Caco-2 (cell line): Measurements from ENCODE around the gene S1PR1. TPM values are rescaled to one million over a fixed set of nuclear protein-coding genes. Genes with fewer than 3 reads are reported as not detected.

Experiments used
- BruUV-seq: library from RNA; stranded (reverse); fragments of 400-500 nt; replicated peaks from 2 replicates; lab custom pipeline; 2021; lab: Mats Ljungman, UMichigan
- CTCF ChIA-PET: fragments of 300-600 bp; sonication (Branson Sonifier 250); formaldehyde crosslinking; loops from one replicate; lab custom pipeline; 2022; ENCODE audit warnings: antibody characterized with exemption; lab: Charles Lee
- POLR2A ChIA-PET: fragments of 300-600 bp; sonication (Branson Sonifier 250); formaldehyde crosslinking; loops from one replicate; lab custom pipeline; 2022; ENCODE audit warnings: antibody characterized with exemption; lab: Charles Lee
- DNase-seq, 2 experiments: peaks; one replicate each; pipeline versions ENCODE4 v3.0.0 to v3.0.0-alpha.2; 2020 to 2022
- H3K27me3 ChIP-seq: replicated peaks from 2 replicates; pipeline ENCODE4 v1.6.0; 2011; ENCODE audit warnings: low read length; ENCODE audit not compliant: control insufficient read depth, insufficient read depth
- H3K36me3 ChIP-seq: 2 replicates; pipeline ENCODE4 v1.5.1; 2011; ENCODE audit warnings: low read length; ENCODE audit not compliant: control insufficient read depth, insufficient read depth
- H3K4me1 ChIP-seq: fragments of 250-450 bp; sonication (Bioruptor Pico); 2 replicates; pipeline ENCODE4 v1.5.1; 2020; ENCODE audit warnings: mild to moderate bottlenecking
- H3K4me3 ChIP-seq: 2 replicates; pipeline ENCODE4 v1.5.1; 2011; ENCODE audit warnings: low read depth, mild to moderate bottlenecking, control low read depth, low read length
- H3K9me3 ChIP-seq: fragments of 250-450 bp; sonication (Bioruptor Pico); 2 replicates; pipeline ENCODE4 v1.5.1; 2020; ENCODE audit warnings: mild to moderate bottlenecking, moderate library complexity
- H3K27ac Mint-ChIP-seq: one replicate; pipeline ENCODE4 v1.8.0; 2022; ENCODE audit warnings: mixed read lengths; ENCODE audit not compliant: unreplicated experiment
- H3K27me3 Mint-ChIP-seq: one replicate; pipeline ENCODE4 v1.8.0; 2022; ENCODE audit warnings: mixed read lengths; ENCODE audit not compliant: insufficient read depth, unreplicated experiment
- H3K36me3 Mint-ChIP-seq: one replicate; pipeline ENCODE4 v1.8.0; 2022; ENCODE audit warnings: mild to moderate bottlenecking, mixed read lengths; ENCODE audit not compliant: insufficient read depth, unreplicated experiment
- H3K4me1 Mint-ChIP-seq: one replicate; pipeline ENCODE4 v1.8.0; 2022; ENCODE audit warnings: low read depth, mixed read lengths; ENCODE audit not compliant: unreplicated experiment
- H3K4me3 Mint-ChIP-seq: one replicate; pipeline ENCODE4 v1.8.0; 2022; ENCODE audit warnings: mild to moderate bottlenecking, moderate library complexity, mixed read lengths; ENCODE audit not compliant: unreplicated experiment
- H3K9me3 Mint-ChIP-seq: one replicate; pipeline ENCODE4 v1.8.0; 2022; ENCODE audit warnings: mixed read lengths; ENCODE audit not compliant: unreplicated experiment
- intact Hi-C: fragments of 100-400 bp; cut with micrococcal nuclease; formaldehyde crosslinking; loops from one replicate; pipeline ENCODE4 v1.10.0; 2022; ENCODE audit not compliant: unreplicated experiment
- total RNA-seq: library from RNA; stranded (reverse); gene quantifications from 2 replicates; pipeline ENCODE4 v1.2.3, GENCODE V29; 2022
- TF ChIP-seq, protein P1 (sequence below), 2 experiments: fragments of 200-600 bp in 1 of 2; IDR thresholded peaks; 1 replicate in 1 of 2; 2 replicates in 1 of 2; pipeline versions ENCODE4 v1.5.1 to v1.8.0; 2011 to 2022; ENCODE audit warnings: antibody characterized with exemption in 1 of 2, control low read depth in 1 of 2, inconsistent platforms in 1 of 2, low read depth in 1 of 2, low read length in 1 of 2, mild to moderate bottlenecking in 1 of 2, moderate library complexity in 1 of 2; ENCODE audit not compliant: insufficient read depth in 1 of 2, severe bottlenecking in 1 of 2, unreplicated experiment in 1 of 2

Gene S1PR1
- total RNA-seq, 1 experiment from 2014 or later = not detected

GRCh38 chr1:101194746-101195145 is 42.1 kb upstream of the S1PR1 start:
- intact Hi-C loops = no loop called here
- CTCF ChIA-PET = no interaction called here
- H3K4me3 ChIP-seq = no peak overlapping the region
- no peaks in the 10 kb centered on the region for H3K36me3 ChIP-seq
- no TSS peak for BruUV-seq
- Mint-ChIP-seq H3K4me3 (no peak overlapping the region), H3K4me1 (no peaks in the 10 kb centered on the region), H3K36me3 (no peaks in the 10 kb centered on the region), H3K27me3 (peaks cover 20% of the 10 kb centered on the region), H3K27ac (no peak overlapping the region), H3K9me3 (no peaks in the 10 kb centered on the region)
- H3K27me3 ChIP-seq = no peaks in the 10 kb centered on the region
- POLR2A ChIA-PET = no interaction called here
- no peaks in the 10 kb centered on the region for H3K4me1 ChIP-seq
- DNase-seq = no peak
- TF ChIP-seq, protein P1, sequence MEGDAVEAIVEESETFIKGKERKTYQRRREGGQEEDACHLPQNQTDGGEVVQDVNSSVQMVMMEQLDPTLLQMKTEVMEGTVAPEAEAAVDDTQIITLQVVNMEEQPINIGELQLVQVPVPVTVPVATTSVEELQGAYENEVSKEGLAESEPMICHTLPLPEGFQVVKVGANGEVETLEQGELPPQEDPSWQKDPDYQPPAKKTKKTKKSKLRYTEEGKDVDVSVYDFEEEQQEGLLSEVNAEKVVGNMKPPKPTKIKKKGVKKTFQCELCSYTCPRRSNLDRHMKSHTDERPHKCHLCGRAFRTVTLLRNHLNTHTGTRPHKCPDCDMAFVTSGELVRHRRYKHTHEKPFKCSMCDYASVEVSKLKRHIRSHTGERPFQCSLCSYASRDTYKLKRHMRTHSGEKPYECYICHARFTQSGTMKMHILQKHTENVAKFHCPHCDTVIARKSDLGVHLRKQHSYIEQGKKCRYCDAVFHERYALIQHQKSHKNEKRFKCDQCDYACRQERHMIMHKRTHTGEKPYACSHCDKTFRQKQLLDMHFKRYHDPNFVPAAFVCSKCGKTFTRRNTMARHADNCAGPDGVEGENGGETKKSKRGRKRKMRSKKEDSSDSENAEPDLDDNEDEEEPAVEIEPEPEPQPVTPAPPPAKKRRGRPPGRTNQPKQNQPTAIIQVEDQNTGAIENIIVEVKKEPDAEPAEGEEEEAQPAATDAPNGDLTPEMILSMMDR (IDR thresholded peaks at IDR 0.05; ENCODE audit: insufficient read depth in 1 of 2, low read depth in 1 of 2, low read length in 1 of 2, severe bottlenecking in 1 of 2, unreplicated experiment in 1 of 2) = no peak
- no peaks in the 10 kb centered on the region for H3K9me3 ChIP-seq

DNA sequence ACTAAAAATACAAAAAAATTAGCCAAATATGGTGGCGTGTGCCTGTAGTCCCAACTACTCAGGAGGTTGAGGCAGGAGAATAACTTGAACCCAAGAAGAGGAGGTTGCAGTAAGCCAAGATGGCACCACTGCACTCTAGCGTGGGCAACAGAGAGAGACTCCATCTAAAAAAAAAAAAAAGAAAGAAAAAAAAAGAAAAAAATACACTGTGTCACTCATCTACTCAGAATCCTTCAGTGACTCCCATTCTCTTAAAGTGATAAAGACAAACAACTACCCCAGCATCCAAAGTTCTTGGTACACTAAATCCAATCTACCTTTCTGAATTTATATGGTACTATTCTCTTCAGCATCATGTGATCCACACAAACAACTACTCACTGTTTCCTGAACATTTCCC is 40.2 kb upstream of the S1PR1 start:
- intact Hi-C loops = no loop called here
- no peak for DNase-seq
- Histone ChIP-seq H3K36me3 (no peaks in the 10 kb centered on the region), H3K9me3 (no peaks in the 10 kb centered on the region), H3K27me3 (no peaks in the 10 kb centered on the region), H3K4me3 (no peak overlapping the region), H3K4me1 (no peaks in the 10 kb centered on the region)
- H3K36me3 Mint-ChIP-seq = no peaks in the 10 kb centered on the region
- H3K4me3 Mint-ChIP-seq = no peak overlapping the region
- H3K27ac Mint-ChIP-seq = no peak overlapping the region
- peaks cover 16% of the 10 kb centered on the region for H3K27me3 Mint-ChIP-seq
- BruUV-seq = no TSS peak
- TF ChIP-seq, protein P1 (IDR thresholded peaks at IDR 0.05; ENCODE audit: insufficient read depth in 1 of 2, low read depth in 1 of 2, low read length in 1 of 2, severe bottlenecking in 1 of 2, unreplicated experiment in 1 of 2) = no peak
- no peaks in the 10 kb centered on the region for H3K9me3 Mint-ChIP-seq
- POLR2A ChIA-PET = no interaction called here
- CTCF ChIA-PET = no interaction called here
- H3K4me1 Mint-ChIP-seq = no peaks in the 10 kb centered on the region

GRCh38 chr1:101198842-101199636 is 37.8 kb upstream of the S1PR1 start:
- Mint-ChIP-seq H3K4me3 (no peak overlapping the region), H3K27ac (no peak overlapping the region), H3K27me3 (peaks cover 10% of the 10 kb centered on the region), H3K4me1 (no peaks in the 10 kb centered on the region), H3K36me3 (no peaks in the 10 kb centered on the region), H3K9me3 (no peaks in the 10 kb centered on the region)
- no peaks in the 10 kb centered on the region for H3K9me3 ChIP-seq
- POLR2A ChIA-PET = no interaction called here
- CTCF ChIA-PET = no interaction called here
- H3K36me3 ChIP-seq = no peaks in the 10 kb centered on the region
- intact Hi-C loops = no loop called here
- H3K4me1 ChIP-seq = no peaks in the 10 kb centered on the region
- H3K27me3 ChIP-seq = no peaks in the 10 kb centered on the region
- TF ChIP-seq, protein P1 (IDR thresholded peaks at IDR 0.05; ENCODE audit: insufficient read depth in 1 of 2, low read depth in 1 of 2, low read length in 1 of 2, severe bottlenecking in 1 of 2, unreplicated experiment in 1 of 2) = no peak
- BruUV-seq = no TSS peak
- no peak for DNase-seq
- no peak overlapping the region for H3K4me3 ChIP-seq
